Glutamatergic neuron (in vitro differentiated cells): Measurements from ENCODE around the gene CAMTA1. TPM values are rescaled to one million over a fixed set of nuclear protein-coding genes. Genes with fewer than 3 reads are reported as not detected.

Source experiments
- DNase-seq: peaks from one replicate; pipeline ENCODE4 v3.0.0; 2022
- H3K27ac Mint-ChIP-seq: one replicate; pipeline ENCODE4 v1.8.0; 2020; ENCODE audit warnings: mild to moderate bottlenecking, mixed read lengths, inconsistent platforms; ENCODE audit not compliant: unreplicated experiment
- H3K27me3 Mint-ChIP-seq: one replicate; pipeline ENCODE4 v1.8.0; 2020; ENCODE audit warnings: mild to moderate bottlenecking, moderate library complexity, mixed read lengths, inconsistent platforms; ENCODE audit not compliant: unreplicated experiment
- H3K36me3 Mint-ChIP-seq: one replicate; pipeline ENCODE4 v1.8.0; 2020; ENCODE audit warnings: mild to moderate bottlenecking, mixed read lengths, inconsistent platforms; ENCODE audit not compliant: unreplicated experiment
- H3K4me1 Mint-ChIP-seq: one replicate; pipeline ENCODE4 v1.8.0; 2020; ENCODE audit warnings: mild to moderate bottlenecking, low read depth, mixed read lengths, inconsistent platforms; ENCODE audit not compliant: unreplicated experiment
- H3K4me3 Mint-ChIP-seq: one replicate; pipeline ENCODE4 v1.8.0; 2020; ENCODE audit warnings: mild to moderate bottlenecking, mixed read lengths, inconsistent platforms; ENCODE audit not compliant: unreplicated experiment
- H3K9me3 Mint-ChIP-seq: one replicate; pipeline ENCODE4 v1.8.0; 2020; ENCODE audit warnings: mild to moderate bottlenecking, moderate library complexity, mixed read lengths, inconsistent platforms; ENCODE audit not compliant: unreplicated experiment
- CTCF ChIP-seq: fragments of 200-600 bp; sonication (generic); IDR thresholded peaks from one replicate; pipeline ENCODE4 v1.5.0; 2021; ENCODE audit not compliant: partially characterized antibody, unreplicated experiment
- total RNA-seq: library from RNA; stranded (reverse); fragmentation: NEBNext Ultra II Directional; extraction: Animal tissue kit (Norgen Biotek cat#: 25700); gene quantifications from one replicate; pipeline ENCODE4 v1.2.1, GENCODE V29; 2021; ENCODE audit not compliant: unreplicated experiment

CAMTA1 gene
- total RNA-seq, 1 donor from 2014 or later, result 77.2 TPM

GRCh38 chr1:7566417-7567375 lies 781.4 kb downstream of the CAMTA1 start:
- no peaks in the 10 kb centered on the region for H3K36me3 Mint-ChIP-seq
- H3K27me3 Mint-ChIP-seq, result no peaks in the 10 kb centered on the region
- no peak for TF ChIP-seq CTCF
- H3K4me3 Mint-ChIP-seq, result no peak overlapping the region
- H3K9me3 Mint-ChIP-seq, result peaks cover 3% of the 10 kb centered on the region
- DNase-seq, result peak; percentile 5
- H3K4me1 Mint-ChIP-seq, result peaks cover 2% of the 10 kb centered on the region
- no peak overlapping the region for H3K27ac Mint-ChIP-seq

GRCh38 chr1:7567376-7567775 lies 782.1 kb downstream of the CAMTA1 start:
- peaks cover under 1% of the 10 kb centered on the region for H3K4me1 Mint-ChIP-seq
- no peak for TF ChIP-seq CTCF
- no peaks in the 10 kb centered on the region for H3K36me3 Mint-ChIP-seq
- peaks cover 3% of the 10 kb centered on the region for H3K9me3 Mint-ChIP-seq
- H3K27me3 Mint-ChIP-seq, result no peaks in the 10 kb centered on the region
- no peak overlapping the region for H3K4me3 Mint-ChIP-seq
- DNase-seq, result peak; percentile 8
- H3K27ac Mint-ChIP-seq, result no peak overlapping the region

- no peak for DNase-seq
- no peak for TF ChIP-seq CTCF
- no peaks in the 10 kb centered on the region for H3K36me3 Mint-ChIP-seq
- H3K9me3 Mint-ChIP-seq, result peaks cover 3% of the 10 kb centered on the region
- H3K27me3 Mint-ChIP-seq, result no peaks in the 10 kb centered on the region
- no peak overlapping the region for H3K4me3 Mint-ChIP-seq
- H3K4me1 Mint-ChIP-seq, result no peaks in the 10 kb centered on the region
- H3K27ac Mint-ChIP-seq, result no peak overlapping the region
Observed at GRCh38 chr1:7568053-7568452, 782.8 kb downstream of the CAMTA1 start.

GRCh38 chr1:7568901-7569524 lies 783.8 kb downstream of the CAMTA1 start:
- TF ChIP-seq CTCF, result no peak
- H3K4me3 Mint-ChIP-seq, result no peak overlapping the region
- no peak for DNase-seq
- no peak overlapping the region for H3K27ac Mint-ChIP-seq
- H3K27me3 Mint-ChIP-seq, result no peaks in the 10 kb centered on the region
- H3K36me3 Mint-ChIP-seq, result no peaks in the 10 kb centered on the region
- peaks cover 3% of the 10 kb centered on the region for H3K9me3 Mint-ChIP-seq
- H3K4me1 Mint-ChIP-seq, result no peaks in the 10 kb centered on the region

- TF ChIP-seq CTCF, result no peak
- no peaks in the 10 kb centered on the region for H3K4me1 Mint-ChIP-seq
- H3K4me3 Mint-ChIP-seq, result no peak overlapping the region
- H3K27ac Mint-ChIP-seq, result no peak overlapping the region
- H3K36me3 Mint-ChIP-seq, result no peaks in the 10 kb centered on the region
- no peaks in the 10 kb centered on the region for H3K27me3 Mint-ChIP-seq
- H3K9me3 Mint-ChIP-seq, result no peaks in the 10 kb centered on the region
- peak; percentile 7 for DNase-seq
Observed at GRCh38 chr1:7570311-7570710, 785.1 kb downstream of the CAMTA1 start.
